GM23338 (cell line): ENCODE measurements around the gene TLR5. TPM values are rescaled to one million over a fixed set of nuclear protein-coding genes. Genes with fewer than 3 reads are reported as not detected.

ENCODE experiments used
- ATAC-seq: fragments of 200-7000 bp; cut with Tn5 transposase; 3 replicates; pipeline ENCODE4 v1.9.1; 2020
- DNase-seq: peaks from one replicate; pipeline ENCODE4 v3.0.0-alpha.2; 2015; ENCODE audit warnings: low spot score
- H2AFZ ChIP-seq: fragments of 200-600 bp; sonication (generic); 2 replicates; pipeline ENCODE4 v1.8.0; 2016; ENCODE audit warnings: antibody characterized with exemption, mild to moderate bottlenecking, moderate library complexity
- H3F3A ChIP-seq: fragments of 200-600 bp; sonication (generic); replicated peaks from 2 replicates; pipeline ENCODE4 v1.8.0; 2017; ENCODE audit warnings: antibody characterized with exemption, mixed run types, low read depth
- H3K27ac ChIP-seq: fragments of 200-600 bp; sonication (generic); 2 replicates; pipeline ENCODE4 v1.6.1; 2016; ENCODE audit warnings: low read depth
- H3K27me3 ChIP-seq: fragments of 200-600 bp; sonication (generic); 2 replicates; pipeline ENCODE4 v1.8.0; 2016; ENCODE audit warnings: mild to moderate bottlenecking, mixed run types, moderate library complexity; ENCODE audit not compliant: insufficient read depth
- H3K36me3 ChIP-seq: fragments of 200-600 bp; sonication (generic); 2 replicates; pipeline ENCODE4 v1.8.0; 2016; ENCODE audit warnings: mild to moderate bottlenecking; ENCODE audit not compliant: insufficient read depth
- H3K4me1 ChIP-seq: fragments of 200-600 bp; sonication (generic); 2 replicates; pipeline ENCODE4 v1.8.0; 2016; ENCODE audit warnings: mild to moderate bottlenecking, moderate library complexity; ENCODE audit not compliant: insufficient read depth
- H3K4me2 ChIP-seq: fragments of 200-600 bp; sonication (generic); 2 replicates; pipeline ENCODE4 v1.7.1; 2017; ENCODE audit warnings: mixed run types
- H3K4me3 ChIP-seq: fragments of 200-600 bp; sonication (generic); 2 replicates; pipeline ENCODE4 v1.6.1; 2016; ENCODE audit warnings: mixed run types
- H3K79me2 ChIP-seq: fragments of 200-600 bp; sonication (generic); replicated peaks from 2 replicates; pipeline ENCODE4 v1.8.0; 2017; ENCODE audit warnings: mild to moderate bottlenecking; ENCODE audit not compliant: insufficient read depth
- H3K9me2 ChIP-seq: fragments of 200-600 bp; sonication (generic); 2 replicates; pipeline ENCODE4 v1.8.0; 2017; ENCODE audit not compliant: insufficient read depth
- H4K20me1 ChIP-seq: fragments of 200-600 bp; sonication (generic); replicated peaks from 2 replicates; pipeline ENCODE4 v1.8.0; 2017; ENCODE audit warnings: mild to moderate bottlenecking; ENCODE audit not compliant: insufficient read depth
- H3K27ac Mint-ChIP-seq: 2 replicates; pipeline ENCODE4 v1.8.0; 2020; ENCODE audit warnings: inconsistent platforms, mild to moderate bottlenecking, moderate library complexity, mixed read lengths
- H3K27me3 Mint-ChIP-seq: 3 replicates; pipeline ENCODE4 v1.8.0; 2022; ENCODE audit warnings: low read depth, mild to moderate bottlenecking, moderate library complexity, mixed read lengths, inconsistent platforms; ENCODE audit not compliant: insufficient read depth, poor library complexity
- H3K36me3 Mint-ChIP-seq: 3 replicates; pipeline ENCODE4 v1.8.0; 2021; ENCODE audit warnings: low read depth, mild to moderate bottlenecking, inconsistent platforms, moderate library complexity, mixed read lengths
- H3K4me1 Mint-ChIP-seq: 3 replicates; pipeline ENCODE4 v1.8.0; 2020; ENCODE audit warnings: mild to moderate bottlenecking, inconsistent platforms, mixed read lengths
- H3K4me3 Mint-ChIP-seq: 3 replicates; pipeline ENCODE4 v1.8.0; 2021; ENCODE audit warnings: moderate library complexity, mild to moderate bottlenecking, inconsistent platforms, mixed read lengths
- H3K9me3 Mint-ChIP-seq: 3 replicates; pipeline ENCODE4 v1.8.0; 2020; ENCODE audit warnings: moderate library complexity, mild to moderate bottlenecking, inconsistent platforms, mixed read lengths
- CREB1 ChIP-seq: fragments of 250-450 bp; sonication (Bioruptor Pico); IDR thresholded peaks from 2 replicates; pipeline ENCODE4 v1.5.0; 2020; ENCODE audit warnings: low read depth, mild to moderate bottlenecking, moderate library complexity
- CTCF ChIP-seq, 2 experiments: fragments of 200-600 bp in 1 of 2; sonication (generic) in 1 of 2; conservative IDR thresholded peaks; 2 replicates each; pipeline versions ENCODE4 v1.5.1 to v1.6.1; 2016 to 2017; ENCODE audit warnings: antibody characterized with exemption in 2 of 2, low read depth in 2 of 2, mild to moderate bottlenecking in 2 of 2, moderate library complexity in 1 of 2
- ETS1 ChIP-seq: IDR thresholded peaks from 2 replicates; pipeline ENCODE4 v1.6.1; 2016; ENCODE audit warnings: antibody characterized with exemption
- EZH2phosphoT487 ChIP-seq: fragments of 200-600 bp; sonication (generic); IDR thresholded peaks from one replicate; pipeline ENCODE4 v1.8.1; 2018; ENCODE audit warnings: antibody characterized with exemption; ENCODE audit not compliant: unreplicated experiment
- JUNB ChIP-seq: IDR thresholded peaks from one replicate; pipeline ENCODE4 v1.6.1; 2016; ENCODE audit warnings: antibody characterized with exemption; ENCODE audit not compliant: unreplicated experiment
- POLR2AphosphoS5 ChIP-seq: IDR thresholded peaks from 2 replicates; pipeline ENCODE4 v1.6.1; 2016; ENCODE audit warnings: antibody characterized with exemption, low read depth
- STAT1 ChIP-seq: IDR thresholded peaks from one replicate; pipeline ENCODE4 v1.6.1; 2016; ENCODE audit warnings: antibody characterized with exemption; ENCODE audit not compliant: unreplicated experiment
- ZNF114 ChIP-seq: fragments of 250-450 bp; sonication (Bioruptor Pico); IDR thresholded peaks from 2 replicates; pipeline ENCODE4 v1.5.0; 2020; ENCODE audit warnings: mild to moderate bottlenecking, moderate library complexity
- ZNF462 ChIP-seq: fragments of 250-450 bp; sonication (Bioruptor Pico); IDR thresholded peaks from 2 replicates; pipeline ENCODE4 v1.5.0; 2020; ENCODE audit warnings: mild to moderate bottlenecking, moderate library complexity
- polyA plus RNA-seq: library from polyadenylated mRNA; unstranded; fragments of >200 nt; fragmentation: Nextera tagmentation; extraction: Ambion mirVana; gene quantifications from 2 replicates; pipeline ENCODE4 v1.2.1, GENCODE V29; 2016
- total RNA-seq: library from RNA; depleted of rRNA; stranded (reverse); fragments of >200 nt; shearing (Covaris generic); gene quantifications from 2 replicates; pipeline ENCODE4 v1.2.3, GENCODE V29; 2014

The TLR5 gene
- total and polyA plus RNA-seq, 2 experiments from 2014 or later = 0.10 to 0.39 TPM

- H3K27me3 Mint-ChIP-seq = peaks cover 7% of the 10 kb centered on the region
- H3K4me1 Mint-ChIP-seq = peaks cover 16% of the 10 kb centered on the region; the same call in 2 of the 3 replicates
- H3F3A ChIP-seq = no peaks in the 10 kb centered on the region
- 0 out of 2 replicates have a peak overlapping the region, but pooled peaks have one; percentile 9 for H3K4me2 ChIP-seq
- peaks cover 10% of the 10 kb centered on the region; the same call in 1 of the 3 replicates for H3K9me3 Mint-ChIP-seq
- no peaks in the 10 kb centered on the region for H3K79me2 ChIP-seq
- no peak overlapping the region for H2AFZ ChIP-seq
- no peak for DNase-seq
- ATAC-seq = no peak
- peaks cover 2% of the 10 kb centered on the region; the same call in 2 of the 3 replicates for H3K36me3 Mint-ChIP-seq
- no peak overlapping the region for H3K4me3 ChIP-seq
- no peaks in the 10 kb centered on the region for H3K36me3 ChIP-seq
- peaks cover 4% of the 10 kb centered on the region; the same call in 1 of the 2 replicates for H3K4me1 ChIP-seq
- peaks cover 7% of the 10 kb centered on the region; the same call in 1 of the 2 replicates for H3K27me3 ChIP-seq
- TF ChIP-seq POLR2AphosphoS5 (no peak), ETS1 (no peak), JUNB (no peak), ZNF462 (no peak), ZNF114 (no peak), STAT1 (no peak), CREB1 (CRISPR knock-in tag) (no peak), EZH2phosphoT487 (no peak), CTCF (conservative IDR thresholded peaks at IDR 0.05; ENCODE audit: low read depth in 2 of 2) (no peak)
- no peak overlapping the region for H3K4me3 Mint-ChIP-seq
- H3K27ac Mint-ChIP-seq = no peak overlapping the region
- no peak overlapping the region for H3K27ac ChIP-seq
- no peaks in the 10 kb centered on the region for H3K9me2 ChIP-seq
- no peaks in the 10 kb centered on the region for H4K20me1 ChIP-seq
These were observed 24.6 kb downstream of the TLR5 start for GRCh38 chr1:223118418-223118817.
